ENCODE data around the gene RGS17.

GRCh38 chr6:153167907-153168306 lies 36.8 kb upstream of the RGS17 start:
- no peak for TF ChIP-seq CTCF (IDR thresholded peaks at IDR 0.05)
- TF ChIP-seq POLR2A (IDR thresholded peaks at IDR 0.05): no peak
